GM19099 (cell line): ENCODE measurements around the gene DPH7.

Experiments used
- POLR2A ChIP-seq: IDR thresholded peaks from 3 replicates; pipeline ENCODE4 v1.6.1; 2011; ENCODE audit warnings: low read depth; ENCODE audit not compliant: insufficient read length; ENCODE audit errors: extremely low read depth

Gene DPH7

GRCh38 chr9:137578518-137579258 lies at the start of gene DPH7:
Gene DPH7, minus strand, starts transcription at chr9:137578925. Its CDS starts 148 bp downstream, at chr9:137578777.
- peak; percentile 85 for TF ChIP-seq POLR2A

DNA sequence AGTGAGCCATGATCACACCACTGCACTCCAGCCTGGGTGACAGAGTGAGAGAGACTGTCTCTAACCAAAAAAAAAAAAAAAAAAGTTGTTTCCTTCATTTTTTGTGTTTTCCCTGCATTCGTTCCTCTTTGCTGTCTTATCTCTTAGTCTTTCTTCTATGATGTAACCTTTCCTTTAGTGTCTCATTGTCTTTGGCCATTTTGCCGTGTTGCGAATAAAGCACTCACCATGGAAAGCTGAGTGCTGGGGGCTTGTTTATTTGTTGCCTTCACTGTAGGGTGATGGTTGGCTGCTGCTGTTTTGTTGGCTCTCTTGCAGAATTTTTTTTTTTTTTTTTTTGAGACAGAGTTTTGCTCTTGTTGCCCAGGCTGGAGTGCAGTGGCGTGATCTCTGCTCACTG lies 47.7 kb upstream of the DPH7 start:
- no peak for TF ChIP-seq POLR2A

DNA sequence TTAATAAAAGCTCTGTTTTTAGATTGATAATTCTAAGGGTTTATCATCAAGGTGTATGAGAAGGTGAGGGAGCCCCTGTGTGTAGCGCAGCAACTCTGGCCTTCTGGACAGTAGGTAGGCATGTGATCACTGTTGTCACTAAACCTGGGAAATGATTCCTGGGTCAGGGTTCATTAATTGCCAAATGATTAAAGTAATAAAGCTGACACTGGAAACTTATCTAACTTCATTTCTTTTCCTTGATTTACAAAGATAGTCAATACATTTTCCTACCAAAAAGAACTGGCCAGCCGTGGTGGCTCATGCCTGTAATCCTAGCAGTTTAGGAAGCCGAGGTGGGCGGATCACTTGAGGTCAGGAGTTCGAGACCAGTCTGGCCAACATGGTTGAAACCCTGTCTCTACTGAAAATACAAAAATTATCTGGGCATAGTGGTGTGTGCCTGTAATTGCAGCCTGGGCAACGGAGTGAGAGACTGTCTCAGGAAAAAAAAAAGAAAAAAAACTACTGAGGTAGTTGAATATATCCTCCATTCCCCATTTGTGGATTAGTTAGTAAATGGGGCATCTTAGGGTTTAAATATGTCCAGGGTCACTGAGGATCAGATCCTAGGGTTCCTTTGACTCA lies 42.5 kb upstream of the DPH7 start:
- no peak for TF ChIP-seq POLR2A

DNA sequence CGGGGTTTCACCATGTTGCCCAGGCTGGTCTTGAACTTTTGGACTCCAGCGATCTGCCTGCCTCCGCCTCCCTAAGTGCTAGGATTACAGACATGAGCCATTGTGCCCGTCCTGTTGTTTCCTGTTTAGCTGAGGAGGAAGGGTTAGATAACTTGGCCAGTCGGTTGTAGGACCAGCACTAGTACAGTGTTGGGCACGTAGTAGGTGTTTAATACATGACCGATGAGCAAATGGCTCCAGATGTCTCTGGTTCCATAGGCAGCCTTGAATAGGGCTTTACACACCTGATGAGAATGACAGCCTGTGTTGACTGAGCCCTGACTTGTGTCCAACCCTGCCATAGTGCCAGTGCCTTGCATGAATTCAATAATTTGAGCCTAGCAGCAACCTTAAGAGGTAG lies 41.9 kb upstream of the DPH7 start:
- no peak for TF ChIP-seq POLR2A

GRCh38 chr9:137620048-137620405 lies 41.3 kb upstream of the DPH7 start:
- no peak for TF ChIP-seq POLR2A

- TF ChIP-seq POLR2A = peak; percentile 24
Measured at GRCh38 chr9:137619240-137620047, 40.7 kb upstream of the DPH7 start.

- peak; percentile 84 for TF ChIP-seq POLR2A
Measured at GRCh38 chr9:137618105-137619067, 39.7 kb upstream of the DPH7 start, which contains the start of gene EHMT1. Gene EHMT1, plus strand, starts transcription at chr9:137619005. Its CDS starts 24 bp downstream, at chr9:137619029.

- no peak for TF ChIP-seq POLR2A
Measured at GRCh38 chr9:137615387-137615871, 36.7 kb upstream of the DPH7 start.

GRCh38 chr9:137614631-137615386 lies 36.1 kb upstream of the DPH7 start:
- TF ChIP-seq POLR2A = no peak

- no peak for TF ChIP-seq POLR2A
Measured at GRCh38 chr9:137613738-137614523, 35.2 kb upstream of the DPH7 start.

DNA sequence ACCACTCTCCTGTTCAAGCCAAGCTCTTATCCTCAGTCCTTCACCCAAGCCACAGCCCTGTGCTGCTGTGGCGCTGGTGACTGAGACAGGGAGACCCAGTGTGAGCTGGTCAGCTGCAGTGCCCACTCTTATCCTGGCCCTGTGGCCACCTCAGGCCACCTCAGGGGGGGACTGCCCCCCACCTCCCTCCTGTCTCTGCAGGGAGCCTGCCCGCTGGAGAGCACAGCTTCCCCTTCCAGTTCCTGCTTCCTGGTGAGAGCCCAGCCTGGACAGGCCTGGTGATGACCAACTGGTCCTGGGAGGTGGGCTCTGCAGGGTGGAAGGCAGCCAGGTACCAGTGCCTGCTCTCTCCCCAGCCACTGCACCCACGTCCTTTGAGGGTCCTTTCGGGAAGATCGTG lies 34.5 kb upstream of the DPH7 start:
- no peak for TF ChIP-seq POLR2A

DNA sequence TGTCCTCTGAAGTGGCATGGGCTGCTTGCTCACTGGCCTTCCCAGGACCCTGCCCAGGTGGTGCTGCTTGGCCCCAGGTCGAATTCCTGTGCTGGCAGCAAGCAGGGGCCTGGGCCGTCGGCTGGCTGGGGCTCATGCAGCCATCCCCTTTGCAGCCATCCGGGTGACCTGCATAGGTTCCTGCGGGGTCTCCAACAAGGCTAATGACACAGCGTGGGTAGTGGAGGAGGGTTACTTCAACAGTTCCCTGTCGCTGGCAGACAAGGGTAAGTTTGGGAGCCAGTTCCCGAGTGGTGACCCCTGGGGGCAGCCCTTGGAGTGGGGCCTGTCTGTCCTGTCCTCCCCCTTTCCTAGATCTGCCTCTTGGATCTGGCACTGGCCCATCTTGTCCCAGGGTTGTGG lies 34.0 kb upstream of the DPH7 start:
- TF ChIP-seq POLR2A = no peak
